Choroid plexus epithelial cell (primary cell): Measurements from ENCODE around the gene ABI3BP.

Experiments
- DNase-seq: peaks from one replicate; pipeline ENCODE4 v3.0.0-alpha.2; 2010; ENCODE audit warnings: low read depth
- H3K4me3 ChIP-seq: 2 replicates; pipeline ENCODE4 v1.5.1; 2011; ENCODE audit warnings: low read depth, mild to moderate bottlenecking, control low read depth, low read length, moderate library complexity
- CTCF ChIP-seq: conservative IDR thresholded peaks from 2 replicates; pipeline ENCODE4 v1.5.1; 2011; ENCODE audit warnings: low read depth, mild to moderate bottlenecking, control low read depth, inconsistent platforms, low read length, moderate library complexity

ABI3BP gene

GRCh38 chr3:100803711-100804110 lies 189.5 kb downstream of the ABI3BP start:
- DNase-seq = no peak
- no peak for TF ChIP-seq CTCF
- no peak overlapping the region for H3K4me3 ChIP-seq

GRCh38 chr3:100802126-100802525 lies 191.1 kb downstream of the ABI3BP start:
- no peak for TF ChIP-seq CTCF
- peak; percentile 23 for DNase-seq
- H3K4me3 ChIP-seq = no peak overlapping the region

GRCh38 chr3:100798012-100798411 lies 195.2 kb downstream of the ABI3BP start:
- DNase-seq = no peak
- no peak for TF ChIP-seq CTCF
- H3K4me3 ChIP-seq = no peak overlapping the region

GRCh38 chr3:100796556-100796955 lies 196.7 kb downstream of the ABI3BP start:
- DNase-seq = peak; percentile 63
- TF ChIP-seq CTCF = peak; percentile 52
- H3K4me3 ChIP-seq = peak overlapping the region; percentile 25

GRCh38 chr3:100789579-100789978 lies 203.6 kb downstream of the ABI3BP start:
- no peak for TF ChIP-seq CTCF
- DNase-seq = peak; percentile 25
- H3K4me3 ChIP-seq = no peak overlapping the region

- DNase-seq = no peak
- H3K4me3 ChIP-seq = no peak overlapping the region
- TF ChIP-seq CTCF = no peak
Observed at GRCh38 chr3:100783619-100784018, 209.6 kb downstream of the ABI3BP start.

- no peak overlapping the region for H3K4me3 ChIP-seq
- peak; percentile 12 for DNase-seq
- no peak for TF ChIP-seq CTCF
Observed at GRCh38 chr3:100782906-100783305, 210.3 kb downstream of the ABI3BP start.
